Epithelial cell of esophagus (primary cell): Measurements from ENCODE around the gene NETO2.
"Not testable (repeated sequence)": the region's sequence is repeated elsewhere in the genome, so short reads cannot be mapped to it uniquely, and the experiment has no call there.

Source experiments
- DNase-seq: peaks from one replicate; pipeline ENCODE4 v3.0.0; 2010; ENCODE audit warnings: low read depth
- H3K4me3 ChIP-seq: 2 replicates; pipeline ENCODE4 v1.5.1; 2011; ENCODE audit warnings: mild to moderate bottlenecking, low read length, control low read depth
- TF ChIP-seq, protein P1 (sequence below): IDR thresholded peaks from 2 replicates; pipeline ENCODE4 v1.5.1; 2011; ENCODE audit warnings: low read depth, mild to moderate bottlenecking, low read length, control low read depth, inconsistent platforms; ENCODE audit not compliant: insufficient read depth; ENCODE audit errors: missing control alignments

Gene NETO2

GRCh38 chr16:47143677-47144558 is at the start of gene NETO2:
TSS of gene NETO2 (minus strand) at chr16:47143945. CDS start at chr16:47143612, 333 bp downstream.
- DNase-seq = peak; percentile 71

GRCh38 chr16:47182318-47182717 is 38.6 kb upstream of the NETO2 start:
- TF ChIP-seq, protein P1, sequence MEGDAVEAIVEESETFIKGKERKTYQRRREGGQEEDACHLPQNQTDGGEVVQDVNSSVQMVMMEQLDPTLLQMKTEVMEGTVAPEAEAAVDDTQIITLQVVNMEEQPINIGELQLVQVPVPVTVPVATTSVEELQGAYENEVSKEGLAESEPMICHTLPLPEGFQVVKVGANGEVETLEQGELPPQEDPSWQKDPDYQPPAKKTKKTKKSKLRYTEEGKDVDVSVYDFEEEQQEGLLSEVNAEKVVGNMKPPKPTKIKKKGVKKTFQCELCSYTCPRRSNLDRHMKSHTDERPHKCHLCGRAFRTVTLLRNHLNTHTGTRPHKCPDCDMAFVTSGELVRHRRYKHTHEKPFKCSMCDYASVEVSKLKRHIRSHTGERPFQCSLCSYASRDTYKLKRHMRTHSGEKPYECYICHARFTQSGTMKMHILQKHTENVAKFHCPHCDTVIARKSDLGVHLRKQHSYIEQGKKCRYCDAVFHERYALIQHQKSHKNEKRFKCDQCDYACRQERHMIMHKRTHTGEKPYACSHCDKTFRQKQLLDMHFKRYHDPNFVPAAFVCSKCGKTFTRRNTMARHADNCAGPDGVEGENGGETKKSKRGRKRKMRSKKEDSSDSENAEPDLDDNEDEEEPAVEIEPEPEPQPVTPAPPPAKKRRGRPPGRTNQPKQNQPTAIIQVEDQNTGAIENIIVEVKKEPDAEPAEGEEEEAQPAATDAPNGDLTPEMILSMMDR = no peak
- H3K4me3 ChIP-seq = no peak overlapping the region
- no peak for DNase-seq

More at GRCh38 chr16:47143677-47144558, at the start of gene NETO2:
- H3K4me3 ChIP-seq = peak within 1 kb of the TSS; percentile 67
- TF ChIP-seq, protein P1 = peak; percentile 46

- not testable (repeated sequence) for DNase-seq
Measured at GRCh38 chr16:47181066-47181465, 37.3 kb upstream of the NETO2 start.

GRCh38 chr16:47180073-47180472 is 36.3 kb upstream of the NETO2 start:
- no peak for DNase-seq
- no peak overlapping the region for H3K4me3 ChIP-seq
- TF ChIP-seq, protein P1 = no peak

More at GRCh38 chr16:47181066-47181465, 37.3 kb upstream of the NETO2 start:
- H3K4me3 ChIP-seq = not testable (repeated sequence)

GRCh38 chr16:47175152-47175551 is 31.4 kb upstream of the NETO2 start:
- TF ChIP-seq, protein P1 = no peak

GRCh38 chr16:47162670-47163420 is 19.1 kb upstream of the NETO2 start:
- TF ChIP-seq, protein P1 = no peak
- H3K4me3 ChIP-seq = no peak overlapping the region
- no peak for DNase-seq

More at GRCh38 chr16:47175152-47175551, 31.4 kb upstream of the NETO2 start:
- H3K4me3 ChIP-seq = no peak overlapping the region
- DNase-seq = no peak

GRCh38 chr16:47161464-47161863 is 17.7 kb upstream of the NETO2 start:
- no peak for DNase-seq
- TF ChIP-seq, protein P1 = no peak
- H3K4me3 ChIP-seq = no peak overlapping the region
